Measurements from ENCODE around the gene OR5K3.
"Not testable (repeated sequence)": the region's sequence is repeated elsewhere in the genome, so short reads cannot be mapped to it uniquely, and the experiment has no call there.

OR5K3 gene, protein sequence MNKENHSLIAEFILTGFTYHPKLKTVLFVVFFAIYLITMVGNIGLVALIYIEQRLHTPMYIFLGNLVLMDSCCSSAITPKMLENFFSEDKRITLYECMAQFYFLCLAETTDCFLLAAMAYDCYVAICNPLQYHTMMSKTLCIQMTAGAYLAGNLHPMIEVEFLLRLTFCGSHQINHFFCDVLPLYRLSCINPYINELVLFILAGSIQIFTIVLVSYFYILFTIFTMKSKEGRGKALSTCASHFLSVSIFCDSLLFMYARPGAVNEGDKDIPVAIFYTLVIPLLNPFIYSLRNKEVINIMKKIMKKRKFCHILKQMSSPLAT

GRCh38 chr3:98390366-98390765 lies at the start of gene OR5K3:
TSS of gene OR5K3 (plus strand) at chr3:98390666. CDS start at chr3:98390666, 0 bp downstream.
- DNase-seq: no peak

DNA sequence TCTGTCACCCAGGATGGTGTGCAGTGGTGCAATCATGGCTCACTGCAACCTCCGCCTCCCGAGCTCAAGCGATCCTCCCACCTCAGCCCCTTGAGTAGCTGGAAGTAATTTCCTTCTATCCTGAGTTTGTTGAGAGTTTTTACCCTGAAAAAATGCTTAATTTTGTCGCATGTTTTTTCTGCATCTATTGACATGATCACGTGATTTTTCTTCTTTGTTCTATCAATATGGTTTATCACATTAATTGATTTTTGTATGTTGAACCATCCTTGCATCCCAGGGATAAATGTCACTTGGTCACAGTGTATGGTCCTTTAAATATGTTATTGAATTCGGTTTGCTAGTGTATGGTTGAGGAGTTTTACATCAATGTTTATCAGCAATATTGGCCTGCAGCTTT lies 48.7 kb upstream of the OR5K3 start:
- no peak for DNase-seq

- DNase-seq: peak; percentile 27 to 37
Observed at GRCh38 chr3:98343647-98344507, 46.6 kb upstream of the OR5K3 start.

GRCh38 chr3:98350082-98350481 lies 40.4 kb upstream of the OR5K3 start:
- no peak for DNase-seq

GRCh38 chr3:98353554-98353953 lies 36.9 kb upstream of the OR5K3 start, which contains the start of gene OR5K4:
TSS of gene OR5K4 (plus strand) at chr3:98353854. CDS start at chr3:98353854, 0 bp downstream.
- no peak for DNase-seq

DNA sequence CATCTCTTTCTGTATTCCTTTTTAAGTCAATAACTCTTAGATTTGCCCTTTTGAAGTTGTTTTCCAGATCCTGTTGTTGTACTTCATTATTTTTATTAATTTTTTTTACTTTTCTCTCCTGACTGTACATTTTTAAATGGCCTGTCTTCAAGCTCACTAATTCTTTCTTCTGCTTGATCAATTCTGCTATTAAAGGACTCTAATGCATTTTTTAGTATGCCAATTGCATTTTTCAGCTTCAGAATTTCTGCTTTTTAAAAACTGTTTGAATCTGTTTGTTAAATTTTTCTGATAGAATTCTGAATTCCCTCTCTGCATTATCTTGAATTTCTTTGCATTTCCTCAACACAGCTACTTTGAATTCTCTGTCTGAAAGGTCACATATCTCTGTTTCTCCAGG lies 31.2 kb upstream of the OR5K3 start:
- DNase-seq: no peak

DNA sequence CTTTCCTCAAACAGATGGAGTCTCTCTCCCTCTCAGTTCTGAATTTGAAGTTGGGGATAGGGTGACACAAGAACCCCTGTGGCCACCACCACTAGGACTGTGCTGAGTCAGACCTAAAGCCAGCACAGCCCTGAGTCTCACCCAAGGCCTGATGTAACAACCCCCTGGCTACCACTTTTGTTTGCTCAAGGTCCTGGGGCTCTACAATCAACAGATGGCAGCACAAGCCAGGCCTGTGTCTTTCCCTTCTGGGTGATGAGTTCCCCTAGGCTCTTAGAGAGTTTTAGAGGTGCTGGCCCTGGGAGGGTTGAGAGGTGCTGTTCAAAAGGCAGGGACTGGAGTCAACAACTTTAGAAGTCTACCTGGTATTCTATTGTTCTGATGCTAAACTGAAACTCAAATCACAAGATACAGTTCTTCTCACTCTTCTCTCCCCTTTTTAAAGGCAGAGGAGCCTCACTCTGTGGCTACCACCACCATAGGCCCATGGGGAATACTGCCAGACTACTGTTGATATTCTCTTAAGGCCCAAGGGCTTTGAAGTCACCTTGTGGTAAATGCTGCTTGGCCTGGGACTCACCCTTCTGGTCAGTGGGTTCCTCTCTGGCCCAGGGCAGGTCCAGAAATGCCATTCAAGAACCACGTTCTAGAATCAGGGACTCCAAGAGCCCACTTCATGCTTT lies 30.3 kb upstream of the OR5K3 start:
- DNase-seq: no peak

DNA sequence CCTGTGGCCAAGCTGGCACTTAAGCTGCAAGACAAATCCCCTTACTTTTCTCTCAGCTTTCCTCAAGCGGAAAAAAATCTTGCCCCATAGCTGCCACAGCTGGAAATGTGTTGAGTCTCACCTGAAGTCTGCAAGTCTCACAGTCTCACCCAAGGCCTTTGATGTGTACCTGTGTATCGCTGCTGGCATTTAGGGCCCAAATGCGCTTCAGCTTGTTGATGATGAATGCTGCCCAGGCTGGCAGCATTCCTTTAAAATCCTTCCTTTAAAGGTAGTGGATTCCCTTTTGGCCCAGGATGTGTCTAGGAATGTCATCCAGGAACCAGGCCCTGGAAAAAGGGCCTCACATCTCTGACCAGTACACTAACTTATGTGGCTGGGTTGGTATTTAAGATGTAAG lies 29.8 kb upstream of the OR5K3 start:
- no peak for DNase-seq

GRCh38 chr3:98361289-98361688 lies 29.2 kb upstream of the OR5K3 start:
- DNase-seq: no peak

GRCh38 chr3:98367464-98368246 lies 22.8 kb upstream of the OR5K3 start:
- DNase-seq: no peak

GRCh38 chr3:98371186-98371585 lies 19.3 kb upstream of the OR5K3 start:
- DNase-seq: no peak

GRCh38 chr3:98371853-98372252 lies 18.6 kb upstream of the OR5K3 start:
- no peak for DNase-seq

GRCh38 chr3:98372445-98372844 lies 18.0 kb upstream of the OR5K3 start:
- no peak for DNase-seq

DNA sequence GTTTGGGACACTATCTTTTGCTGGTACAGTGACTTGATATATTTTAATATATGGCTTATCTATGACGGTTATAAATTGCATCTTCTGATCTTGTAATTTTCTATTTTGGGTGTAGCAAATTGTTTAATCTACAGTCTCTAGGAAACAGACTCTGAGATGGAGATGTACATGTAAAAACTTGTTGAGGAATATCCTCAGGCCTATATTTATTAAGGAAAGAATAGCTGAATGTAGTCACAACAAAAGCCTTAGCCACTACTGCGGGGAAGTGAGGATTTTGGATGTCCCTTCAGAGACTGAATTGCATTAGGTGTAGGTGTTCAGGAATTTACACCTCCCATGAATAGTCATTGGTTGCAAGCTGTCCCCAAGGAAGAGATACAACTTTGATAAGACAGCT lies 13.8 kb upstream of the OR5K3 start:
- no peak for DNase-seq

DNA sequence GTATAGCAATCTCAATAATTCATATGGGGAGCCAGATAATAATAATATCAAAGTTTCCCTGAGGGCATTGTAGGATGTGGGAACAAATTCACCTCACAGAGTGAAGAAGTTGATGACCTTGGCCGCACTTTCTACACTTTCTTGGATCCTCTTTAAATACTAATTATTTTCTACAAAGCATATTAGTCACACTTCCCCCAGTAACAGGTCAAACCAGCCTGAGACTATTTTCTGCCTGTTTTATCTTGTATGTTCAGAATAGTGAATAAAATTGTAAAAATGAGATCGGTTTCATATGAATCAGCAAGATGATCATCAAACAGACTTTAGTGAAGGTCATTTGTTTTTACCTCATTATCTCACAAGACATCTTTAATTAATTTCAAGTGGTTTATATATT lies 2.3 kb upstream of the OR5K3 start:
- no peak for DNase-seq

DNA sequence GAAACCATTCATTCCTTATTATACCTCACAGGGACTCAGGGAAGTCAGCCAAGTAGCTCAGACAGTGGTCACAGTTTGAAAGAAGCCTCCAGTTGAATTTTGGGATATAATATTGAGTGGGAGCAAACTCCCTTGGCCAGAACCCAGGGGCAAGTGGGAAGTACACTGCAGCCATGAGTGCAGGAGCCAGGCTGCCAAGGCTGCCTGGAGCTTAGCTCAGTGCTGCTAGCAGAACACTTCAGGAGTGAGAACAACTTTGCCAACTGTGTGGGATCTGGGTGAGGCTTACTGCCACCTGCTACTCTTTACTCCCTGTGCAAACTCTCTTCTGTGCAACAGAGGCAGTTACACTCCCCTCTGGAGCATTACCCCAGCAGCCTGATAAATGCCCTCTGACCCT lies 4.6 kb downstream of the OR5K3 start:
- DNase-seq: no peak

- not testable (repeated sequence) for DNase-seq
Observed at GRCh38 chr3:98396482-98396881, 6.0 kb downstream of the OR5K3 start.

- DNase-seq: no peak
Observed at GRCh38 chr3:98398513-98398912, 8.0 kb downstream of the OR5K3 start.

DNA sequence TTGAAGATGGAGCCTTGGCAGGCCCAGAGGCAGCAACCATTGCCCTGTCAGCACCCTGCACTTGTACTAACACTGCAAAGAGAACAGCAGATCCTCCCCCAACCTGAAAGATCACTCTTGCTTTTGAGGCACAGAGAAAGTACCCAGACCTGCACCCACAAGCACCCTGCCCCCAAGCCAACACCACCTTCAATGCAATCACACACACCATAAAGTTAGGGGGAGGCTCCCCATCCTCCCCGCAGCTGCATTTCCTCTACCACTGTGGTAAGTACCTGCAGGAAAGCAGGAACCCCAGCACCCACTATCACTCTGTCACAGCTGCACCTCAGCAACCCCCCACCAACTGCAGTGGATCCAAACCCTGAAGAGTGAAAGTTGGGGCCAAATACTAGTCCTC lies 12.0 kb downstream of the OR5K3 start:
- no peak for DNase-seq

DNA sequence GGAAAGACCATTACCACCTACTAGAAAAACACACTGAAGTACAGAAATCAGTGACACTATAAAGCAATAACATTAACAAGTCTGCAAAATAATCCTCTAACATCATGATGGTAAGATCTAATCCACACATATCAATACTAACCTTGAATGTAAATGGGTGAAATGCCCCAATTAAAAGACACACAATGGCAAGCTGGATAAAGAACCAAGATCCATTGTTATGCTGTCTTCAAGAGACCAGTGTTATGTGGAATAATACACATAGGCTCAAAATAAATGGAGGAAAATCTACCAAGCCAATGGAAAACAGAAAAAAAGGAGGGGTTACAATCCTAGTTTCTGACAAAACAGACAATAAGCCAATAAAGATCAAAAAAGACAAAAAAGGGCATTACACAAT lies 13.5 kb downstream of the OR5K3 start:
- no peak for DNase-seq

GRCh38 chr3:98406034-98406433 lies 15.6 kb downstream of the OR5K3 start:
- no peak for DNase-seq

DNA sequence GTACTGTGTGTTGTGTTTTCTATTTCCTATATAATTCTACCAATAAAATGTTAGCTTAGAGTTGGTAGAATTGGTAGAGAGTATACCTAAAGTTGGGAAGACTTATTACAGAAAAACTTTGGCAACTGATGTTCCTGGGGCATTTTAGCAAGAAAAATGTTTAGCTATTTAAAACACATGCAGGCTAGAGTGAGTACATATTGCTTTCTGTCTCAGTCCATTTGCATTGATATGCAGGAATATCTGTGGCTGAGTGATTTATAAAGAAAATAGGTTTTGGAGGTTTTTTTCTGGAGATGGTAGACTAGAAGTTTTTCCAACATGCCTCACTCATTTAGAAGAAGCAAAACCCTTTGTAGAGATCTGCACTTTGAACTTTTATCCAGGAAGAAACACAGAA lies 42.1 kb downstream of the OR5K3 start:
- DNase-seq: no peak

GRCh38 chr3:98433764-98434163 lies 43.3 kb downstream of the OR5K3 start:
- no peak for DNase-seq
